Endothelial cell of umbilical vein (primary cell): ENCODE results near the gene SH3RF3.

Experiments
- MYC ChIP-seq: IDR thresholded peaks from one replicate; pipeline ENCODE4 v1.6.1; 2011; ENCODE audit warnings: mild to moderate bottlenecking, low read depth, low read length
- TF ChIP-seq, protein P1 (sequence below), 2 donors: IDR thresholded peaks; 1 replicate in 1 of 2; 2 replicates in 1 of 2; pipeline ENCODE4 v1.5.1; 2011; ENCODE audit warnings: low read length in 2 of 2, mild to moderate bottlenecking in 2 of 2, moderate library complexity in 2 of 2, control low read depth in 1 of 2, inconsistent platforms in 1 of 2, low read depth in 1 of 2; ENCODE audit not compliant: insufficient read depth in 1 of 2; ENCODE audit errors: extremely low read depth in 1 of 2

DNA sequence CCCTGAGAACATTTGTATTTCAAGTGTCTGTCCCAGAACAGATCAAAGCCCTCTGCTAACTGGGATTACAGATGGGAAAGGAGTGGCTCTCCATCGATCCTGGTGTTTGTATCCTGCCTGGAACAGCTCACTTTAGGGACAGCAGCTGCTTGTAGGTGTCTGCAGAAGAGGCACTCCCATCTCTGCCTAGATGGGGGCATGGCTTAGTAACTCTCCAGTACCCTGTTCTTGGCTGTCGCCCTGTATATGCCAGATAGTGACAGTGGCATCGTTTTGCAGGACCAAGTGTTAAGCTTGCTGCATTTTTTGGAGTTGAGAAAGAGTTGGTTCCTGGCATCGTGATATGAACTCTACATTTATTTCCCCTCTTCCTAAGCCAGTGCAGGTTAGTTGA is 189.9 kb downstream of the SH3RF3 start:
- TF ChIP-seq, protein P1, sequence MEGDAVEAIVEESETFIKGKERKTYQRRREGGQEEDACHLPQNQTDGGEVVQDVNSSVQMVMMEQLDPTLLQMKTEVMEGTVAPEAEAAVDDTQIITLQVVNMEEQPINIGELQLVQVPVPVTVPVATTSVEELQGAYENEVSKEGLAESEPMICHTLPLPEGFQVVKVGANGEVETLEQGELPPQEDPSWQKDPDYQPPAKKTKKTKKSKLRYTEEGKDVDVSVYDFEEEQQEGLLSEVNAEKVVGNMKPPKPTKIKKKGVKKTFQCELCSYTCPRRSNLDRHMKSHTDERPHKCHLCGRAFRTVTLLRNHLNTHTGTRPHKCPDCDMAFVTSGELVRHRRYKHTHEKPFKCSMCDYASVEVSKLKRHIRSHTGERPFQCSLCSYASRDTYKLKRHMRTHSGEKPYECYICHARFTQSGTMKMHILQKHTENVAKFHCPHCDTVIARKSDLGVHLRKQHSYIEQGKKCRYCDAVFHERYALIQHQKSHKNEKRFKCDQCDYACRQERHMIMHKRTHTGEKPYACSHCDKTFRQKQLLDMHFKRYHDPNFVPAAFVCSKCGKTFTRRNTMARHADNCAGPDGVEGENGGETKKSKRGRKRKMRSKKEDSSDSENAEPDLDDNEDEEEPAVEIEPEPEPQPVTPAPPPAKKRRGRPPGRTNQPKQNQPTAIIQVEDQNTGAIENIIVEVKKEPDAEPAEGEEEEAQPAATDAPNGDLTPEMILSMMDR (IDR thresholded peaks at IDR 0.05; ENCODE audit: extremely low read depth in 1 of 2, insufficient read depth in 1 of 2, low read depth in 1 of 2, low read length in 2 of 2): no peak
- TF ChIP-seq MYC: no peak
